Vagina (tissue), 2 donors: ENCODE results near the gene ZNF483. TPM values are rescaled to one million over a fixed set of nuclear protein-coding genes. Genes with fewer than 3 reads are reported as not detected.

ENCODE experiments used
- DNase-seq, 2 donors: peaks; one replicate each; pipeline ENCODE4 v3.0.0-alpha.2; 2017; ENCODE audit errors: extremely low spot score in 2 of 2
- H3K27ac ChIP-seq: fragments of 200-600 bp; sonication (generic); one replicate; pipeline ENCODE4 v1.5.1; 2019
- H3K27me3 ChIP-seq: fragments of 200-600 bp; sonication (generic); one replicate; pipeline ENCODE4 v1.5.1; 2019
- H3K36me3 ChIP-seq, 2 donors: fragments of 200-600 bp; sonication (generic); one replicate each; pipeline ENCODE4 v1.5.1; 2017 to 2019
- H3K4me1 ChIP-seq: fragments of 200-600 bp; sonication (generic); one replicate; pipeline ENCODE4 v1.5.1; 2019
- H3K4me3 ChIP-seq, 2 donors: fragments of 200-600 bp; sonication (generic); 1 replicate in 1 of 2; 2 replicates in 1 of 2; pipeline ENCODE4 v1.5.1; 2016 to 2019
- H3K9me3 ChIP-seq: fragments of 200-600 bp; sonication (generic); one replicate; pipeline ENCODE4 v1.5.1; 2019
- CTCF ChIP-seq, 3 experiments: fragments of 450-650 bp in 2 of 3; fragments of 200-600 bp in 1 of 3; sonication (generic) in 1 of 3; IDR thresholded peaks; one replicate each; pipeline ENCODE4 v1.5.1; 2017 to 2019; ENCODE audit warnings: antibody characterized with exemption in 3 of 3, mild to moderate bottlenecking in 2 of 3, moderate library complexity in 2 of 3
- POLR2A ChIP-seq, 2 donors: fragments of 450-650 bp; IDR thresholded peaks; one replicate each; pipeline ENCODE4 v1.6.1; 2017; ENCODE audit warnings: antibody characterized with exemption in 2 of 2, mild to moderate bottlenecking in 2 of 2, moderate library complexity in 2 of 2
- POLR2AphosphoS5 ChIP-seq, 2 donors: sonication (generic); formaldehyde crosslinking; IDR thresholded peaks; one replicate each; pipeline ENCODE4 v1.9.0; 2017; ENCODE audit warnings: antibody characterized with exemption in 2 of 2, mild to moderate bottlenecking in 2 of 2, low read depth in 1 of 2; ENCODE audit not compliant: insufficient read depth in 1 of 2
- intact Hi-C: fragments of 100-400 bp; cut with DNase I; formaldehyde crosslinking; loops from one replicate; pipeline ENCODE4 v1.15.1; 2023
- total RNA-seq: library from RNA; depleted of rRNA; stranded (reverse); fragments of >200 nt; gene quantifications from one replicate; pipeline ENCODE4 v1.2.3, GENCODE V29; 2016

The ZNF483 gene
- total RNA-seq, 1 donor from 2014 or later, result 8.8 TPM

GRCh38 chr9:111516061-111516465 lies 8.9 kb upstream of the ZNF483 start:
- Histone ChIP-seq H3K27ac (no peak overlapping the region), H3K9me3 (no peaks in the 10 kb centered on the region), H3K27me3 (no peaks in the 10 kb centered on the region), H3K4me1 (no peaks in the 10 kb centered on the region), H3K36me3 (no peaks in the 10 kb centered on the region), H3K4me3 (no peak overlapping the region)
- no peak for DNase-seq
- no peak for TF ChIP-seq POLR2A (IDR thresholded peaks at IDR 0.05)
- intact Hi-C loops, result no loop called here

- peak overlapping the region; percentile 72 to 90 for H3K4me3 ChIP-seq
- peaks cover 17% of the 10 kb centered on the region for H3K4me1 ChIP-seq
- peaks cover 0 to 10% of the 10 kb centered on the region in 2 donors for H3K36me3 ChIP-seq
- H3K9me3 ChIP-seq, result no peaks in the 10 kb centered on the region
- no peak for TF ChIP-seq POLR2AphosphoS5 (IDR thresholded peaks at IDR 0.05; ENCODE audit: insufficient read depth in 1 of 2, low read depth in 1 of 2)
- TF ChIP-seq CTCF (IDR thresholded peaks at IDR 0.05), result no peak
- TF ChIP-seq POLR2A (IDR thresholded peaks at IDR 0.05), result no peak
- no peak for DNase-seq
- intact Hi-C loops, result no loop called here
- H3K27me3 ChIP-seq, result no peaks in the 10 kb centered on the region
- H3K27ac ChIP-seq, result peak overlapping the region; percentile 77
These were observed 286 bp upstream of the ZNF483 start for GRCh38 chr9:111524731-111525055.

- no peak for DNase-seq
- Histone ChIP-seq H3K27ac (no peak overlapping the region), H3K27me3 (no peaks in the 10 kb centered on the region), H3K36me3 (peaks cover 0 to 28% of the 10 kb centered on the region in 2 donors), H3K4me1 (peaks cover 17% of the 10 kb centered on the region), H3K4me3 (no peak overlapping the region), H3K9me3 (no peaks in the 10 kb centered on the region)
- intact Hi-C loops, result no loop called here
- TF ChIP-seq CTCF (IDR thresholded peaks at IDR 0.05) (no peak), POLR2AphosphoS5 (IDR thresholded peaks at IDR 0.05; ENCODE audit: insufficient read depth in 1 of 2, low read depth in 1 of 2) (no peak), POLR2A (IDR thresholded peaks at IDR 0.05) (no peak)
These were observed 2.4 kb downstream of the ZNF483 start for GRCh38 chr9:111527347-111527746.

- Histone ChIP-seq H3K36me3 (peaks cover 0 to 49% of the 10 kb centered on the region in 2 donors), H3K27me3 (no peaks in the 10 kb centered on the region), H3K27ac (no peak overlapping the region), H3K4me1 (peaks cover 17% of the 10 kb centered on the region), H3K9me3 (no peaks in the 10 kb centered on the region), H3K4me3 (no peak overlapping the region)
- intact Hi-C loops, result no loop called here
- no peak for DNase-seq
- TF ChIP-seq CTCF (IDR thresholded peaks at IDR 0.05), result no peak
- no peak for TF ChIP-seq POLR2AphosphoS5 (IDR thresholded peaks at IDR 0.05; ENCODE audit: insufficient read depth in 1 of 2, low read depth in 1 of 2)
- no peak for TF ChIP-seq POLR2A (IDR thresholded peaks at IDR 0.05)
These were observed 4.8 kb downstream of the ZNF483 start for GRCh38 chr9:111529787-111530186.

- DNase-seq, result no peak
- peaks cover 6% of the 10 kb centered on the region for H3K4me1 ChIP-seq
- intact Hi-C loops, result no loop called here
- peaks cover under 1% of the 10 kb centered on the region for H3K9me3 ChIP-seq
- no peaks in the 10 kb centered on the region for H3K27me3 ChIP-seq
- H3K36me3 ChIP-seq, result peaks cover 0 to 69% of the 10 kb centered on the region in 2 donors
- no peak for TF ChIP-seq POLR2AphosphoS5 (IDR thresholded peaks at IDR 0.05; ENCODE audit: insufficient read depth in 1 of 2, low read depth in 1 of 2)
- TF ChIP-seq POLR2A (IDR thresholded peaks at IDR 0.05), result no peak
- TF ChIP-seq CTCF (IDR thresholded peaks at IDR 0.05), result no peak
- H3K4me3 ChIP-seq, result no peak overlapping the region
- no peak overlapping the region for H3K27ac ChIP-seq
These were observed 6.7 kb downstream of the ZNF483 start for GRCh38 chr9:111531716-111532115.
